HL-60/S4 treated with phorbol 12-myristate 13-acetate at 8.2 ng/mL for 4 days and 3 days (cell line): ENCODE measurements around the gene ALLC.

Experiments used
- in situ Hi-C: fragments of 300-500 bp; cut with MboI; formaldehyde crosslinking; loops from 2 replicates; pipeline ENCODE4 v1.15.0; 2022; ENCODE audit warnings: low sequenced_read_pairs

Gene ALLC

GRCh38 chr2:3709225-3709624 is 51.2 kb downstream of the ALLC start:
- in situ Hi-C loops = no loop called here

GRCh38 chr2:3712424-3712823 is 54.4 kb downstream of the ALLC start:
- in situ Hi-C loops = no loop called here

GRCh38 chr2:3712831-3713503 is 55.0 kb downstream of the ALLC start:
- in situ Hi-C loops = no loop called here

- in situ Hi-C loops = no loop called here
Measured at GRCh38 chr2:3718679-3719078, 60.7 kb downstream of the ALLC start.

GRCh38 chr2:3725002-3725401 is 67.0 kb downstream of the ALLC start:
- in situ Hi-C loops = no loop called here

GRCh38 chr2:3725458-3726250 is 67.7 kb downstream of the ALLC start:
- in situ Hi-C loops = no loop called here

- in situ Hi-C loops = no loop called here
Measured at GRCh38 chr2:3726511-3726910, 68.5 kb downstream of the ALLC start.

- in situ Hi-C loops = no loop called here
Measured at GRCh38 chr2:3727397-3728045, 69.5 kb downstream of the ALLC start.

- in situ Hi-C loops = no loop called here
Measured at GRCh38 chr2:3728104-3729054, 70.4 kb downstream of the ALLC start.

GRCh38 chr2:3729055-3729448 is 71.1 kb downstream of the ALLC start:
- in situ Hi-C loops = no loop called here

GRCh38 chr2:3729786-3730185 is 71.8 kb downstream of the ALLC start:
- in situ Hi-C loops = no loop called here

- in situ Hi-C loops = no loop called here
Measured at GRCh38 chr2:3730646-3731045, 72.6 kb downstream of the ALLC start.

- in situ Hi-C loops = no loop called here
Measured at GRCh38 chr2:3731829-3732228, 73.8 kb downstream of the ALLC start.

GRCh38 chr2:3736112-3736511 is 78.1 kb downstream of the ALLC start:
- in situ Hi-C loops = no loop called here

- in situ Hi-C loops = no loop called here
Measured at GRCh38 chr2:3737128-3737527, 79.1 kb downstream of the ALLC start.

GRCh38 chr2:3738454-3738853 is 80.5 kb downstream of the ALLC start:
- in situ Hi-C loops = no loop called here

GRCh38 chr2:3739313-3739712 is 81.3 kb downstream of the ALLC start:
- in situ Hi-C loops = no loop called here

GRCh38 chr2:3741396-3741795 is 83.4 kb downstream of the ALLC start:
- in situ Hi-C loops = no loop called here

- in situ Hi-C loops = no loop called here
Measured at GRCh38 chr2:3741867-3742602, 84.0 kb downstream of the ALLC start.
